IPS DF 6.9 (cell line): Measurements from ENCODE around the gene LMX1A.

Experiments used
- DNase-seq: peaks from one replicate; pipeline ENCODE4 v3.0.0-alpha.2; 2013; ENCODE audit warnings: low read depth, low spot score
- H3K27ac ChIP-seq: one replicate; pipeline ENCODE4 v1.5.1; 2013; ENCODE audit warnings: low read length, control low read depth
- H3K27me3 ChIP-seq: 2 replicates; pipeline ENCODE4 v1.6.1; 2013; ENCODE audit warnings: mild to moderate bottlenecking, low read length; ENCODE audit not compliant: control insufficient read depth, insufficient read depth
- H3K36me3 ChIP-seq: 2 replicates; pipeline ENCODE4 v1.6.1; 2013; ENCODE audit warnings: low read length; ENCODE audit not compliant: control insufficient read depth, insufficient read depth
- H3K4me1 ChIP-seq: 2 replicates; pipeline ENCODE4 v1.6.1; 2013; ENCODE audit warnings: low read length; ENCODE audit not compliant: control insufficient read depth, insufficient read depth
- H3K4me3 ChIP-seq: 2 replicates; pipeline ENCODE4 v1.5.1; 2013; ENCODE audit warnings: mild to moderate bottlenecking, low read length
- H3K9me3 ChIP-seq: 2 replicates; pipeline ENCODE4 v1.6.1; 2013; ENCODE audit warnings: low read length, inconsistent platforms; ENCODE audit not compliant: control insufficient read depth, insufficient read depth
- WGBS: extraction: QIAGEN DNeasy Blood & Tissue Kit; methylation state at CpG from one replicate; pipeline ENCODE4 v1.1.7; 2013; ENCODE audit warnings: mixed read lengths, missing lambda C conversion rate; ENCODE audit not compliant: insufficient read length, insufficient coverage; 5-methylcytosine and 5-hydroxymethylcytosine counted together

The LMX1A gene

DNA sequence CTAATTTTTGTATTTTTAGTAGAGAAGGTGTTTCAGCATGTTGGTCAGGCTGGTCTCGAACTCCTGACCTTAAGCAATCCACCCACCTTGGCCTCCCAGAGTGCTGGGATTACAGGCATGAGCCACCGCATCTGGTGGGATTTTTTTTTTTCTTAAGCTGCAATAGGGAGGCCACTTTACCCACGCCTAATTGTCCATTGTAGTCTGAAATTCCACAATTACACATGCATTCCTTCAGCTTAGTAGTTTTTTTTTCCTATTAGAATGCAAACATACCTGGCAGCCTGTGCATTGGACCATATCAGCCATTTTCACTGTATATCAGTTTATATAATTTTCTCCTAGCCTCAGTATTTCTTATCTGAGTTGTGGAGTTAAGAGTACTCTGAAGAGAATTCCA is 186.8 kb downstream of the LMX1A start:
- no CpG with 5 or more reads among the region's 3 CpGs for WGBS
- Histone ChIP-seq H3K9me3 (no peaks in the 10 kb centered on the region), H3K36me3 (no peaks in the 10 kb centered on the region), H3K4me3 (no peak overlapping the region), H3K4me1 (0 out of 2 replicates have a peak, but pooled peaks cover under 1% of the 10 kb centered on the region), H3K27me3 (no peaks in the 10 kb centered on the region), H3K27ac (no peak overlapping the region)
- no peak for DNase-seq

- Histone ChIP-seq H3K9me3 (no peaks in the 10 kb centered on the region), H3K27me3 (no peaks in the 10 kb centered on the region), H3K36me3 (no peaks in the 10 kb centered on the region), H3K4me1 (no peaks in the 10 kb centered on the region), H3K27ac (no peak overlapping the region), H3K4me3 (no peak overlapping the region)
- no CpG with 5 or more reads among the region's 1 CpG for WGBS
- no peak for DNase-seq
These were observed 187.5 kb downstream of the LMX1A start for GRCh38 chr1:165169028-165169427.

GRCh38 chr1:165168467-165168866 is 188.0 kb downstream of the LMX1A start:
- no peak for DNase-seq
- H3K27me3 ChIP-seq: no peaks in the 10 kb centered on the region
- no peaks in the 10 kb centered on the region for H3K4me1 ChIP-seq
- WGBS: no CpG with 5 or more reads among the region's 4 CpGs
- no peak overlapping the region for H3K27ac ChIP-seq
- H3K36me3 ChIP-seq: no peaks in the 10 kb centered on the region
- no peak overlapping the region for H3K4me3 ChIP-seq
- no peaks in the 10 kb centered on the region for H3K9me3 ChIP-seq

GRCh38 chr1:165162671-165163241 is 193.8 kb downstream of the LMX1A start:
- no CpG with 5 or more reads among the region's 11 CpGs for WGBS
- H3K36me3 ChIP-seq: no peaks in the 10 kb centered on the region
- H3K9me3 ChIP-seq: no peaks in the 10 kb centered on the region
- no peak overlapping the region for H3K4me3 ChIP-seq
- H3K27ac ChIP-seq: no peak overlapping the region
- H3K4me1 ChIP-seq: no peaks in the 10 kb centered on the region
- H3K27me3 ChIP-seq: no peaks in the 10 kb centered on the region
- no peak for DNase-seq

DNA sequence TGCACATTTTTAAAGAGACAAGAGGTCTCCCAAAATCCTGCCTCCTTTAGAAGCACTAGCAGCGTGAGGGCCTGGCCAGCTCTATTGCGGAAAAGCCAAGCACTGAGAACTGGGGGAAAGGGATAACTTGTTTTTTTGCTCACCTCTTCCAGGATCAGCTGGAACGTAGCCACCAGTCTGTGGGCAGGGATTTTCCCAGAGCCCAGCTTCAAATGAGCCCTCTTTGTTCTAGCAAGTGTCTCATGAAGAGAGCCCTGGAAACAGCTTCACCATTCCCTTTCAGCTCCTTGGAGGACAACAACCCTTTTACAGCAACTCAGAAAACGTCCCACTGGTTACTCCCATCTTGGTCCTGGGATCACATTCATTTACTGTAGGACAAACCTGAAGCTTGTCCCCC is 195.4 kb downstream of the LMX1A start:
- no CpG with 5 or more reads among the region's 4 CpGs for WGBS
- H3K36me3 ChIP-seq: no peaks in the 10 kb centered on the region
- no peaks in the 10 kb centered on the region for H3K4me1 ChIP-seq
- no peaks in the 10 kb centered on the region for H3K9me3 ChIP-seq
- H3K27me3 ChIP-seq: no peaks in the 10 kb centered on the region
- no peak overlapping the region for H3K27ac ChIP-seq
- no peak for DNase-seq
- no peak overlapping the region for H3K4me3 ChIP-seq

GRCh38 chr1:165153182-165153581 is 203.3 kb downstream of the LMX1A start:
- no peaks in the 10 kb centered on the region for H3K36me3 ChIP-seq
- no peak overlapping the region for H3K4me3 ChIP-seq
- H3K27me3 ChIP-seq: no peaks in the 10 kb centered on the region
- H3K4me1 ChIP-seq: no peaks in the 10 kb centered on the region
- WGBS: no CpG with 5 or more reads among the region's 5 CpGs
- no peak for DNase-seq
- no peak overlapping the region for H3K27ac ChIP-seq
- no peaks in the 10 kb centered on the region for H3K9me3 ChIP-seq

DNA sequence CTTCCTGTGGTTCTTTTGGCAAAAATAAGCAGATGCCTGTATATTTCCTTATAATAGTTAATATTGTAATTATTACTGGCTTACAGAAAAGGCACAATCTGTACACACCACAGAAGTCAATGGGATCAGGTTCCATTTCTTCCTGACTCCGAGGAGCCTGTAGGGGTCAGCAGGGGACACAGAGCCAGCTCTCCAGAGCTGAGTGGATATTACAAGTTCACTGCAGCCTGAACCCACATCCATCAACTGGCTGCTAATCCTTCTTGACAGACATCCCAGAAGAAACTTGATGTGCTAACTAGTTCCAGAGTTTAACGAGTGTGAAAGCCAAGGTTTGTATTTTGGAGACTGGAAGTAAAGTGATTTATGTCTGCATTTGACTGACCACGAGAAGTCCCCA is 203.8 kb downstream of the LMX1A start:
- Histone ChIP-seq H3K36me3 (no peaks in the 10 kb centered on the region), H3K9me3 (no peaks in the 10 kb centered on the region), H3K4me3 (no peak overlapping the region), H3K27me3 (no peaks in the 10 kb centered on the region), H3K4me1 (no peaks in the 10 kb centered on the region), H3K27ac (no peak overlapping the region)
- no CpG with 5 or more reads among the region's 3 CpGs for WGBS
- DNase-seq: no peak

DNA sequence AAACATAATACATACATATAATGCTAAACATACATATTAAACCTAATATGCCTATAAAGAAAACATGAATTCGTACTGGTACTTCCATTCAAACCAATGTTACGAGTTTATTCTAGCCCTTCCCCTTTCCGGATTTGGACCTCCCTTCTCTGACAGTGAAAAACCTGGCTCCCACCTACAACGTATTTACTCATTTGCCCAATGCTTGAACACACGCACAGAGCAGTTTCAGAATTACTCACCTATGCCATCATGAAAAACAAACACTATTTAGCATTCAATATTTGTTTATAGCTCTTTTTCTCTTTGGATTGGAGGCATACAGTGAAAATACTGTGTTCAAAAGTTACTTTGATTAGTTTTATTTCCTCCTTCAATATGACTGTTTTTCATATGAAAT is 204.4 kb downstream of the LMX1A start:
- DNase-seq: no peak
- H3K9me3 ChIP-seq: no peaks in the 10 kb centered on the region
- H3K27ac ChIP-seq: no peak overlapping the region
- H3K36me3 ChIP-seq: no peaks in the 10 kb centered on the region
- no peaks in the 10 kb centered on the region for H3K4me1 ChIP-seq
- no CpG with 5 or more reads among the region's 5 CpGs for WGBS
- H3K27me3 ChIP-seq: no peaks in the 10 kb centered on the region
- no peak overlapping the region for H3K4me3 ChIP-seq
